Endothelial cell of umbilical vein (primary cell): Measurements from ENCODE around the gene LIN28A. TPM values are rescaled to one million over a fixed set of nuclear protein-coding genes. Genes with fewer than 3 reads are reported as not detected.
"Not testable (repeated sequence)": the region's sequence is repeated elsewhere in the genome, so short reads cannot be mapped to it uniquely, and the experiment has no call there.

Source experiments
- BruUV-seq: library from RNA; stranded (reverse); fragments of 400-500 nt; replicated peaks from 2 replicates; lab custom pipeline; 2021; lab: Mats Ljungman, UMichigan
- CTCF ChIA-PET: fragments of 300-600, 350-600 bp; sonication (Branson Sonifier 250); formaldehyde crosslinking; loops from one replicate; lab custom pipeline; 2021; ENCODE audit warnings: antibody characterized with exemption, inconsistent platforms; lab: Charles Lee
- POLR2A ChIA-PET: fragments of 300-600, 350-600 bp; sonication (Branson Sonifier 250); formaldehyde crosslinking; loops from one replicate; lab custom pipeline; 2021; ENCODE audit warnings: antibody characterized with exemption, inconsistent platforms; lab: Charles Lee
- DNase-seq: peaks from one replicate; pipeline ENCODE4 v3.0.0-alpha.2; 2011; ENCODE audit warnings: low read depth, low spot score
- FAIRE-seq: peaks from 2 replicates; lab custom pipeline; 2011; peaks lifted over from hg19 to GRCh38; lab: Jason Lieb, UNC
- H2AFZ ChIP-seq: 2 replicates; pipeline ENCODE4 v1.6.0; 2012; ENCODE audit warnings: low read depth, low read length, control low read depth, inconsistent platforms
- H3K27ac ChIP-seq: 2 replicates; pipeline ENCODE4 v1.5.1; 2011; ENCODE audit warnings: low read depth, mild to moderate bottlenecking, control low read depth, low read length, moderate library complexity; ENCODE audit not compliant: insufficient read depth
- H3K27me3 ChIP-seq, 2 experiments: 2 replicates each; pipeline versions ENCODE4 v1.6.0 to v1.6.1; 2011; ENCODE audit warnings: low read length in 2 of 2, mixed read lengths in 1 of 2; ENCODE audit not compliant: control insufficient read depth in 2 of 2, insufficient read depth in 2 of 2
- H3K36me3 ChIP-seq, 2 experiments: 2 replicates in 1 of 2; 3 replicates in 1 of 2; pipeline ENCODE4 v1.5.1; 2011; ENCODE audit warnings: low read length in 2 of 2, mild to moderate bottlenecking in 1 of 2, moderate library complexity in 1 of 2; ENCODE audit not compliant: control insufficient read depth in 2 of 2, insufficient read depth in 2 of 2; ENCODE audit errors: extremely low read depth in 1 of 2
- H3K4me1 ChIP-seq: 3 replicates; pipeline ENCODE4 v1.5.1; 2011; ENCODE audit warnings: mild to moderate bottlenecking, low read length; ENCODE audit not compliant: control insufficient read depth, insufficient read depth; ENCODE audit errors: extremely low read depth
- H3K4me2 ChIP-seq: 2 replicates; pipeline ENCODE4 v1.6.1; 2011; ENCODE audit warnings: low read length, control low read depth, mixed read lengths; ENCODE audit not compliant: insufficient read depth
- H3K4me3 ChIP-seq, 3 experiments: fragments of 200-600 bp in 1 of 3; sonication (generic), shearing (Covaris generic) in 1 of 3; replicated peaks in 1 of 3; 2 replicates each; pipeline ENCODE4 v1.5.1; 2011 to 2016; ENCODE audit warnings: control low read depth in 3 of 3, low read length in 3 of 3, mild to moderate bottlenecking in 2 of 3, inconsistent platforms in 1 of 3, low read depth in 1 of 3, moderate library complexity in 1 of 3; ENCODE audit not compliant: insufficient read depth in 1 of 3
- H3K79me2 ChIP-seq: 2 replicates; pipeline ENCODE4 v1.6.0; 2012; ENCODE audit warnings: low read length, inconsistent platforms; ENCODE audit not compliant: control insufficient read depth, insufficient read depth
- H3K9ac ChIP-seq: replicated peaks from 2 replicates; pipeline ENCODE3; 2011; ENCODE audit warnings: low read length, control low read depth; ENCODE audit not compliant: insufficient read depth; ENCODE audit errors: extremely low read depth
- H3K9me1 ChIP-seq: replicated peaks from 3 replicates; pipeline ENCODE4 v1.6.0; 2011; ENCODE audit warnings: mild to moderate bottlenecking, low read length; ENCODE audit not compliant: control insufficient read depth, insufficient read depth; ENCODE audit errors: extremely low read depth
- H3K9me3 ChIP-seq: replicated peaks from 2 replicates; pipeline ENCODE4 v1.5.1; 2012; ENCODE audit warnings: low read length, inconsistent platforms; ENCODE audit not compliant: control insufficient read depth, insufficient read depth
- H4K20me1 ChIP-seq: replicated peaks from 2 replicates; pipeline ENCODE3; 2011; ENCODE audit warnings: mild to moderate bottlenecking, low read length; ENCODE audit not compliant: control insufficient read depth, insufficient read depth; ENCODE audit errors: extremely low read depth
- EZH2 ChIP-seq: IDR thresholded peaks from 2 replicates; pipeline ENCODE4 v1.6.1; 2012; ENCODE audit warnings: borderline replicate concordance, low read depth, mild to moderate bottlenecking, moderate library complexity, low read length, inconsistent platforms; ENCODE audit not compliant: severe bottlenecking
- FOS ChIP-seq: IDR thresholded peaks from 2 replicates; pipeline ENCODE4 v1.6.1; 2011; ENCODE audit warnings: mild to moderate bottlenecking, low read length, moderate library complexity, borderline replicate concordance; ENCODE audit not compliant: insufficient read depth
- GATA2 ChIP-seq: IDR thresholded peaks from 2 replicates; pipeline ENCODE4 v1.7.0; 2011; ENCODE audit warnings: low read depth, mild to moderate bottlenecking, moderate library complexity, mixed read lengths, low read length; ENCODE audit not compliant: insufficient read length, insufficient read depth
- JUN ChIP-seq: IDR thresholded peaks from 2 replicates; pipeline ENCODE4 v1.6.1; 2011; ENCODE audit warnings: borderline replicate concordance, low read depth; ENCODE audit not compliant: insufficient read length, insufficient read depth
- MAX ChIP-seq: IDR thresholded peaks from 2 replicates; pipeline ENCODE4 v1.6.1; 2011; ENCODE audit not compliant: insufficient read depth, insufficient read length
- MYC ChIP-seq: IDR thresholded peaks from one replicate; pipeline ENCODE4 v1.6.1; 2011; ENCODE audit warnings: mild to moderate bottlenecking, low read depth, low read length
- POLR2A ChIP-seq: IDR thresholded peaks from 2 replicates; pipeline ENCODE4 v1.6.1; 2012; ENCODE audit warnings: low read depth, mild to moderate bottlenecking, control low read depth, low read length
- POLR2AphosphoS5 ChIP-seq: IDR thresholded peaks from 2 replicates; pipeline ENCODE4 v1.6.1; 2012; ENCODE audit warnings: low read depth, mild to moderate bottlenecking, control low read depth, low read length, moderate library complexity; ENCODE audit not compliant: insufficient read depth
- dilution Hi-C: fragments of 300-500 bp; cut with MboI; formaldehyde crosslinking; loops from one replicate; pipeline ENCODE4 v1.15.0; 2019; ENCODE audit warnings: low sequenced_read_pairs; ENCODE audit not compliant: extremely low pct_ligation_motif_present
- intact Hi-C: fragments of 100-400 bp; cut with micrococcal nuclease; formaldehyde crosslinking; loops from one replicate; pipeline ENCODE4 v1.10.0; 2022
- polyA plus RNA-seq, 4 experiments: library from polyadenylated mRNA; depleted of rRNA in 3 of 4; stranded (reverse) in 3 of 4; unstranded in 1 of 4; fragments of >200 nt; gene quantifications; 2 replicates each; pipeline versions ENCODE4 v1.2.1 to v1.2.3, GENCODE V29; 2011 to 2012; ENCODE audit warnings: missing spikeins in 1 of 4
- total RNA-seq: library from RNA; stranded (reverse); gene quantifications from 2 replicates; pipeline ENCODE4 v1.2.3, GENCODE V29; 2021
- TF ChIP-seq, protein P1 (sequence below), 2 donors: IDR thresholded peaks; 1 replicate in 1 of 2; 2 replicates in 1 of 2; pipeline ENCODE4 v1.5.1; 2011; ENCODE audit warnings: low read length in 2 of 2, mild to moderate bottlenecking in 2 of 2, moderate library complexity in 2 of 2, control low read depth in 1 of 2, inconsistent platforms in 1 of 2, low read depth in 1 of 2; ENCODE audit not compliant: insufficient read depth in 1 of 2; ENCODE audit errors: extremely low read depth in 1 of 2

The LIN28A gene
- total and polyA plus RNA-seq, 2 donors (not counting 3 experiments of a cell fraction or from before 2014, with no cell fraction given): 0.11 TPM; not detected in 1

DNA sequence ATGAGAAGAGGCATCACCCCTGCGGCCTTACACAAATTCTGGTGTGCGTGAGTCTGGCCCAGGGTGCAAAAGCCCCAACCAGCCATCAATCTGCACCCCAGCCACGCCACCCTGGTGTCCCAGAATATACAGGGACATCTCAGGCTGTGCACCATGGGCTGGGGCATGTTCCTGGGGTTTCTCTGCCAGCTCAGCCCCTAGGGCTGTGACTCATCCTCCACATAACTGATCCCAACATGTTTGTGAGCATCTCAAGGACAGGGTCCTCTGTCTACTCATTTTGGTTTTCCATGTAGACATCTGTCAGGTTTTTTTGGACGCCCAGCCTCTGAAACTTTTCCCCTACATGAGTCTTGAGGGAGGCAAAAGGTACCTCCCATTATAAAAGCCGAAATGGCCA lies 38.6 kb upstream of the LIN28A start:
- Histone ChIP-seq H3K4me1 (peaks cover 4% of the 10 kb centered on the region), H3K79me2 (no peaks in the 10 kb centered on the region), H3K27me3 (peaks cover 0 to 2% of the 10 kb centered on the region in 2 experiments), H4K20me1 (no peaks in the 10 kb centered on the region), H2AFZ (no peak overlapping the region), H3K27ac (no peak overlapping the region), H3K4me2 (no peak overlapping the region), H3K9me1 (no peaks in the 10 kb centered on the region), H3K9me3 (no peaks in the 10 kb centered on the region), H3K4me3 (no peak overlapping the region), H3K9ac (no peak overlapping the region), H3K36me3 (no peaks in the 10 kb centered on the region)
- ChIA-PET CTCF (interaction anchor here (1.3 kb wide), 1 partner anchor 45 kb away, joined by 7 read pairs; no protein-coding TSS in a partner anchor), POLR2A (no interaction called here)
- dilution Hi-C loops (no loop called here), intact Hi-C loops (no loop called here)
- TF ChIP-seq, protein P1, sequence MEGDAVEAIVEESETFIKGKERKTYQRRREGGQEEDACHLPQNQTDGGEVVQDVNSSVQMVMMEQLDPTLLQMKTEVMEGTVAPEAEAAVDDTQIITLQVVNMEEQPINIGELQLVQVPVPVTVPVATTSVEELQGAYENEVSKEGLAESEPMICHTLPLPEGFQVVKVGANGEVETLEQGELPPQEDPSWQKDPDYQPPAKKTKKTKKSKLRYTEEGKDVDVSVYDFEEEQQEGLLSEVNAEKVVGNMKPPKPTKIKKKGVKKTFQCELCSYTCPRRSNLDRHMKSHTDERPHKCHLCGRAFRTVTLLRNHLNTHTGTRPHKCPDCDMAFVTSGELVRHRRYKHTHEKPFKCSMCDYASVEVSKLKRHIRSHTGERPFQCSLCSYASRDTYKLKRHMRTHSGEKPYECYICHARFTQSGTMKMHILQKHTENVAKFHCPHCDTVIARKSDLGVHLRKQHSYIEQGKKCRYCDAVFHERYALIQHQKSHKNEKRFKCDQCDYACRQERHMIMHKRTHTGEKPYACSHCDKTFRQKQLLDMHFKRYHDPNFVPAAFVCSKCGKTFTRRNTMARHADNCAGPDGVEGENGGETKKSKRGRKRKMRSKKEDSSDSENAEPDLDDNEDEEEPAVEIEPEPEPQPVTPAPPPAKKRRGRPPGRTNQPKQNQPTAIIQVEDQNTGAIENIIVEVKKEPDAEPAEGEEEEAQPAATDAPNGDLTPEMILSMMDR (IDR thresholded peaks at IDR 0.05; ENCODE audit: extremely low read depth in 1 of 2, insufficient read depth in 1 of 2, low read depth in 1 of 2, low read length in 2 of 2): no peak
- no peak for TF ChIP-seq POLR2A
- no peak for TF ChIP-seq MYC
- TF ChIP-seq MAX: no peak
- TF ChIP-seq JUN: no peak
- no peak for TF ChIP-seq EZH2
- no peak for TF ChIP-seq FOS
- TF ChIP-seq GATA2: no peak
- no peak for TF ChIP-seq POLR2AphosphoS5
- BruUV-seq: no TSS peak
- no peak for DNase-seq
- FAIRE-seq: no peak

- BruUV-seq, H3K36me3 ChIP-seq, H3K27me3 ChIP-seq, DNase-seq, H3K27ac ChIP-seq, H3K9ac ChIP-seq, FAIRE-seq, H3K4me3 ChIP-seq, POLR2A ChIA-PET, H2AFZ ChIP-seq, H3K79me2 ChIP-seq, H3K4me1 ChIP-seq, H4K20me1 ChIP-seq, CTCF ChIA-PET, intact Hi-C loops, dilution Hi-C loops, H3K9me3 ChIP-seq, H3K4me2 ChIP-seq, H3K9me1 ChIP-seq: not testable (repeated sequence)
Observed at GRCh38 chr1:26372611-26373010, 38.0 kb upstream of the LIN28A start, which contains the start of gene ZNF683. Gene ZNF683 (minus strand): TSS chr1:26372750. CDS start chr1:26368571, 4,179 bp downstream.
